Mucosa of descending colon (tissue), 3 donors: ENCODE data around the gene CPNE7. TPM values are rescaled to one million over a fixed set of nuclear protein-coding genes. Genes with fewer than 3 reads are reported as not detected.
A peak's percentile ranks its signal among the peaks of the same experiment; 100 is the strongest.

Source experiments
- ATAC-seq: fragments of 200-7000 bp; cut with Tn5 transposase; one replicate; pipeline ENCODE4 v1.9.1; 2020; ENCODE audit warnings: mild to moderate bottlenecking, moderate library complexity
- DNase-seq, 3 donors: peaks; one replicate each; pipeline ENCODE4 v3.0.0-alpha.2; 2020
- H3K36me3 ChIP-seq: fragments of 200-600 bp; one replicate; pipeline ENCODE4 v1.8.0; 2021; ENCODE audit warnings: low read depth, mild to moderate bottlenecking
- H3K4me1 ChIP-seq: fragments of 200-600 bp; one replicate; pipeline ENCODE4 v1.8.0; 2021; ENCODE audit warnings: low read depth, mild to moderate bottlenecking
- H3K4me3 ChIP-seq: fragments of 200-600 bp; one replicate; pipeline ENCODE4 v1.8.0; 2021; ENCODE audit warnings: mild to moderate bottlenecking
- H3K9me3 ChIP-seq: fragments of 200-600 bp; one replicate; pipeline ENCODE4 v1.8.0; 2021; ENCODE audit warnings: mild to moderate bottlenecking
- CTCF ChIP-seq: fragments of 200-600 bp; IDR thresholded peaks from one replicate; pipeline ENCODE4 v1.8.0; 2022; ENCODE audit warnings: antibody characterized with exemption, mild to moderate bottlenecking
- intact Hi-C, 2 donors: fragments of 100-400 bp; cut with DNase I in 1 of 2; cut with micrococcal nuclease in 1 of 2; formaldehyde crosslinking; loops; one replicate each; pipeline versions ENCODE4 v1.11.0 to v1.11.1; 2022; cut with DNase I, micrococcal nuclease
- total RNA-seq, 3 donors: library from RNA; stranded (reverse); fragmentation: NEBNext Ultra II Directional in 2 of 3; extraction: Animal tissue kit (Norgen Biotek cat#: 25700) in 2 of 3; gene quantifications; one replicate each; pipeline versions ENCODE4 v1.2.1 to v1.2.4, GENCODE V29; 2021 to 2023
- donor health status: DM: no; HTN: no; CAD: no; lungs with moderate emphysema.
- donor health status: DM: no; HTN: no; CAD: no.
- donor health status: DM: no; HTN: yes; CAD: no.

Gene CPNE7
- total RNA-seq, 3 donors from 2014 or later = 0.72 to 2.0 (median 0.79) TPM

GRCh38 chr16:89596061-89596689, 20.6 kb downstream of the CPNE7 start:
- Histone ChIP-seq H3K4me1 (no peaks in the 10 kb centered on the region), H3K36me3 (no peaks in the 10 kb centered on the region), H3K4me3 (no peak overlapping the region), H3K9me3 (no peaks in the 10 kb centered on the region)
- ATAC-seq = no peak
- TF ChIP-seq CTCF = no peak
- intact Hi-C loops = no loop called here
- no peak for DNase-seq

- ATAC-seq (no peak), DNase-seq (no peak)
- intact Hi-C loops = no loop called here
- no peaks in the 10 kb centered on the region for H3K4me1 ChIP-seq
- no peaks in the 10 kb centered on the region for H3K36me3 ChIP-seq
- no peak for TF ChIP-seq CTCF
- no peaks in the 10 kb centered on the region for H3K9me3 ChIP-seq
- no peak overlapping the region for H3K4me3 ChIP-seq
Measured at GRCh38 chr16:89596957-89597649, 21.5 kb downstream of the CPNE7 start.

- ATAC-seq = no peak
- no peaks in the 10 kb centered on the region for H3K36me3 ChIP-seq
Measured at GRCh38 chr16:89598199-89598598, 22.6 kb downstream of the CPNE7 start.

GRCh38 chr16:89599451-89599858, 23.9 kb downstream of the CPNE7 start:
- ATAC-seq = peak; percentile 77
- intact Hi-C loops = no loop called here
- DNase-seq = peak in 2 of 3 donors; percentile 60 to 68

More at GRCh38 chr16:89598199-89598598, 22.6 kb downstream of the CPNE7 start:
- H3K4me3 ChIP-seq = no peak overlapping the region
- no peak for DNase-seq
- no peaks in the 10 kb centered on the region for H3K9me3 ChIP-seq
- intact Hi-C loops = no loop called here
- TF ChIP-seq CTCF = no peak
- no peaks in the 10 kb centered on the region for H3K4me1 ChIP-seq

GRCh38 chr16:89599902-89600301, 24.3 kb downstream of the CPNE7 start:
- Histone ChIP-seq H3K4me1 (no peaks in the 10 kb centered on the region), H3K36me3 (no peaks in the 10 kb centered on the region), H3K4me3 (no peak overlapping the region), H3K9me3 (no peaks in the 10 kb centered on the region)
- DNase-seq (no peak), ATAC-seq (no peak)
- TF ChIP-seq CTCF = no peak
- intact Hi-C loops = no loop called here

More at GRCh38 chr16:89599451-89599858, 23.9 kb downstream of the CPNE7 start:
- Histone ChIP-seq H3K4me3 (no peak overlapping the region), H3K4me1 (no peaks in the 10 kb centered on the region), H3K9me3 (no peaks in the 10 kb centered on the region), H3K36me3 (no peaks in the 10 kb centered on the region)
- no peak for TF ChIP-seq CTCF
